ENCODE data around the gene SUV39H1. TPM values are rescaled to one million over a fixed set of nuclear protein-coding genes. Genes with fewer than 3 reads are reported as not detected.

SUV39H1 gene
- total RNA-seq, 1 donor, result 8.5 TPM

DNA sequence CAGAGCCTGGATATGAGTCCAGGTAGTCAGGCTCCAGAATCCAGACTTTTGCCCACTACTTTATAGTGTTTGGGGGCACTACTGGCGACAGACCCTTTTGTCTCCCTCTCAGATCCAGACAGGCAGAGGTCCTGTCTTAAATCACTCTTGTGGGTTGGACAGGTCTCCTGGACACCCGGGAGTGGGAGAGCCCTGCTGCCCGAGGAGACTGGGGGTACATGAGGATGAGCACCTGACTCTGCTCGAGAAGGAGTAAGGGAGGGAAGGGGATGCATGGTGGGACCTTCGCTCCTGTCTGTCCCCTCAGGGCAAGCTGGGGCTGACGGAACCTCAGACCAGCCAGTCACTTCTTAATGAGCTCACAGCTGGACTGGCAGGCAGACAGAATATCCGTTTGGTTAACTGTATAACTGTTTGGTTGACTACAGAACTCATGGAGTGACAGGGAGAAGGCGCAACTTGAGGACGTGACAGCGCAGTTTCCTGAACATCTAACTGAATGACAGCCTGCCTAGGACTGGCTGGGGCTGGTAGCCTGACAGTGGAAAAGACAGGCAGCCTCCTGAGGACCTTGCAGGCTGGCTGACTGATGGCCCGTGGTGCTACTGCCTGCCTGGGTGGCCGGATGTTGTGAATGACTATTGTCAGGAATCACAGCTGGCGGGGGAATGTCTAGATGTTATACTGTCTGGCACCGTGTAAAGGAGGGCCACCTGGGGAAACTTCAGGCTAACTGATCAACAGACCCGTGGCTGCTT lies 1.6 kb upstream of the SUV39H1 start:
- no peak for DNase-seq (ENCODE audit: low read depth)
- TF ChIP-seq CTCF (IDR thresholded peaks at IDR 0.05; ENCODE audit: insufficient read depth, low read length), result no peak

DNA sequence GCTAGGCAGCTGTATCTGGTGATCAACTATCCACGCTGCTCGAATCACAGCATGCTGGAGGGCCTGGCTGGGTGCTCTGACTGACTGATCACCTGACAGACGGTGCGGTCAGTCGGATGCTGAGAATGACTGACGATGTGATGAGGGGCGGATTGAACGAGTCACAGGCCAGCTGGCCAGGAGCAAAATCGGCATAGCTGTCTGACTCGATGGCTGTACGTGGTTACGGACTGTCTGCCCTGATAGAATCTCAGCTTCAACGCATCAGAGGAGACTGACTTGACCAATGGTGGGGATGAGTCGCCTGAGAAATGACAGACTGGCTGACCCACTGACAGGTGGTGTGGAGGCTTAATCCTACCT lies 1.0 kb upstream of the SUV39H1 start:
- no peak for TF ChIP-seq CTCF (IDR thresholded peaks at IDR 0.05; ENCODE audit: insufficient read depth, low read length)
- no peak for DNase-seq (ENCODE audit: low read depth)
- H3K4me3 ChIP-seq (ENCODE audit: low read depth, low read length), result no peak overlapping the region

More for the DNA sequence above, 1.6 kb upstream of the SUV39H1 start:
- no peak overlapping the region for H3K4me3 ChIP-seq (ENCODE audit: low read depth, low read length)

DNA sequence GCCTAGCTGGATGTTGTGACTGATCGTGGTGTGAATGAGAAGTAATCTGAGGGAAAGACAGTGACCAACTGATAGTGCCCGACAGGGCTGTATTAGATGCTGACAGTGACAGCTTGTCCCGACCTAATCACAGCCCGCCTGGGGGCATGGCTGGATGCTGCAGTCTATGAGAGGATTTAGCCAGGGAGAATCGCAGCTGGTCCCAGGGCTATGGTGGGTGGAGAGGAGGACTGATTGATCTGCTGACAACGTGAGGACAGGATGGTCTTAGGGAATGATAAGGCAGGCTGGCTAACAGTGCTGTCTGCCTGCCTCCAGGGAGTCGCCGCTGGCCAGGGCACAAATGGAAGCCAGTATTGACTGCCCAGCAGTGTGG lies 621 bp upstream of the SUV39H1 start:
- peak; percentile 1 for DNase-seq (ENCODE audit: low read depth)
- H3K4me3 ChIP-seq (ENCODE audit: low read depth, low read length), result peak overlapping the region; percentile 72
- no peak for TF ChIP-seq CTCF (IDR thresholded peaks at IDR 0.05; ENCODE audit: insufficient read depth, low read length)

DNA sequence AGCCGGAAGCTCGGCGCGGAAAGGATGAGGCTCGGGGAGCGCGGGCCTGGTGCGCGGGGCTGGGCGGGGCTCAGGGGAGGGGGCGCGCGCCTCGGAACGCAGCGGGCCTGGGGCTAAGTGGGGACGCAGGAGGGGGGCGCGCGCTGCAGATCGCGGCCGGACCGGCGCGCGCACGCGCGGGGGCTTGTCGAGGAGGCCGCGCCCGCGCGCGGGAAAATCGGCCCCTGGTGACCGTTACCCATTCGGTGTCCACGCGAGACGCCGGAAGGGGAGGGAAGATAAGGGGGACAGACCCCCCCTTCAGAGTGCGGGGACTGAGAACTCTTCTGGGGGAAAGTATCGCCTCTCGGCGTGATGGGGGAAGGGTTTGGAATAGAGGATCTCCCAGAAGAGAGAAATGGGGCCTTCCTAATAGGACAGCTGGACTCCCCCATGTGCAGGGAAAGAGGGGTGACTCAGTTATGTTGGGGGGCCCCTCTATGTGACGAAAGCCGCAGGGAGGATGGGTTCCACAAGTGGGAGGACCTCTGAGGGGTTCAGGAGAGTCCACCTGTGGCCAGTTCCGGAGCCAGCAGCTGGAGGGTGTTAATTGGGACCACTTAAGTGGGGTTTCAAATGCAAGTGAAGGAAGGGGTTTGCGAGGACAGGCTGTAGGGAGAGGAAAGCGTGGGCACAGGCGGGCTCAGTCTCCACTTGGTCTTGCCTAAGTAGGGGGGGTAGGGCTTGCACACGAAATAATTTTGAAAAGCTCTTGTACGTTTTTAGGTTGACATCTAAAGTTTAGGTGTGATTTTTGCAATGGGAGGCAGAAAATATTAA lies 584 bp downstream of the SUV39H1 start:
- DNase-seq (ENCODE audit: low read depth), result peak; percentile 16
- TF ChIP-seq CTCF (IDR thresholded peaks at IDR 0.05; ENCODE audit: insufficient read depth, low read length), result no peak
- peak overlapping the region; percentile 68 for H3K4me3 ChIP-seq (ENCODE audit: low read depth, low read length)

GRCh38 chrX:48698306-48698705 lies 1.8 kb downstream of the SUV39H1 start:
- no peak overlapping the region for H3K4me3 ChIP-seq (ENCODE audit: low read depth, low read length)
- DNase-seq (ENCODE audit: low read depth), result no peak
- TF ChIP-seq CTCF (IDR thresholded peaks at IDR 0.05; ENCODE audit: insufficient read depth, low read length), result no peak

GRCh38 chrX:48700246-48700645 lies 3.7 kb downstream of the SUV39H1 start:
- DNase-seq (ENCODE audit: low read depth), result no peak
- no peak overlapping the region for H3K4me3 ChIP-seq (ENCODE audit: low read depth, low read length)
- no peak for TF ChIP-seq CTCF (IDR thresholded peaks at IDR 0.05; ENCODE audit: insufficient read depth, low read length)

Measured in fibroblast of the aortic adventitia (primary cell).